SK-N-MC (cell line): ENCODE measurements around the gene SCAMP4.
A peak's percentile ranks its signal among the peaks of the same experiment; 100 is the strongest.

Experiments used
- DNase-seq: peaks from one replicate; pipeline ENCODE4 v3.0.0-alpha.2; 2011; ENCODE audit warnings: low read depth, low spot score
- H3K27ac ChIP-seq: fragments of 200-600 bp; sonication (generic); 2 replicates; pipeline ENCODE4 v1.5.1; 2016; ENCODE audit warnings: mixed run types
- H3K36me3 ChIP-seq: fragments of 200-600 bp; sonication (generic); 2 replicates; pipeline ENCODE4 v1.6.1; 2017; ENCODE audit warnings: antibody characterized with exemption, low read length, mixed read lengths; ENCODE audit not compliant: insufficient read depth
- H3K4me3 ChIP-seq: fragments of 200-600 bp; sonication (generic); 2 replicates; pipeline ENCODE4 v1.5.1; 2016
- H3K9ac ChIP-seq: fragments of 200-600 bp; sonication (generic); 2 replicates; pipeline ENCODE4 v1.8.0; 2017; ENCODE audit warnings: mixed run types, mixed read lengths; ENCODE audit not compliant: insufficient read length
- H3K9me3 ChIP-seq: fragments of 200-600 bp; sonication (generic); 2 replicates; pipeline ENCODE4 v1.6.1; 2017; ENCODE audit warnings: low read depth, mild to moderate bottlenecking, antibody characterized with exemption, low read length, moderate library complexity, mixed read lengths
- EZH2 ChIP-seq: fragments of 200-600 bp; sonication (generic); IDR thresholded peaks from one replicate; pipeline ENCODE4 v1.6.1; 2017; ENCODE audit warnings: antibody characterized with exemption
- FOXP2 ChIP-seq: optimal IDR thresholded peaks from 2 replicates; pipeline ENCODE3; 2011; ENCODE audit warnings: mild to moderate bottlenecking, moderate library complexity; ENCODE audit not compliant: insufficient read depth; ENCODE audit errors: extremely low read length, control extremely low read depth
- POLR2AphosphoS5 ChIP-seq: IDR thresholded peaks from 2 replicates; pipeline ENCODE4 v1.6.1; 2012; ENCODE audit warnings: mild to moderate bottlenecking, low read depth, low read length, borderline replicate concordance

The SCAMP4 gene

DNA sequence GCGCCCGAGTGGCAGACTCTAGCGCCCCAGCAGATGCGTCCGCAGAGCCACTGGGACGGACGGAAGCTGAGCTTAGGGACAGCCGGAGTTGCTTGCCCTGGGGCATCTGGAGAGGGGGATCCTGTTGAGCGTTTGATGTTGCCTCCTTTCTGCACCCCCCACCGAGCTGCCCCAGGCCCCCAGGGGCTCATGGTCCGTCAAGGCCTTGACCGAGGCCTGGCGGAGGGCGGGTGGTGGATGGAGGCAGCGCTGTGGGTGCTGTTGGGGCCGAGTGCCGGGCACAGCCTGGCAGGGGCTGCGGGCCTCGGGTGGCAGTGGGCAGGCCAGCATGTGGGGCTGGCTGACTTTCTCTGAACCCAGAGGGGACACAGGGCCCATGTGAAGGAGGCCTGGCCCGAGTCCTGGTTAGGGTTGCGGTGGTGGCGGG, 38.5 kb downstream of the SCAMP4 start:
- TF ChIP-seq EZH2 (no peak), POLR2AphosphoS5 (no peak), FOXP2 (no peak)
- H3K27ac ChIP-seq = no peak overlapping the region
- H3K4me3 ChIP-seq = peak overlapping the region; percentile 93
- DNase-seq = no peak
- H3K9me3 ChIP-seq = no peaks in the 10 kb centered on the region
- peak overlapping the region; percentile 23 for H3K9ac ChIP-seq
- H3K36me3 ChIP-seq = peaks cover 1% of the 10 kb centered on the region; the same call in 1 of the 2 replicates

DNA sequence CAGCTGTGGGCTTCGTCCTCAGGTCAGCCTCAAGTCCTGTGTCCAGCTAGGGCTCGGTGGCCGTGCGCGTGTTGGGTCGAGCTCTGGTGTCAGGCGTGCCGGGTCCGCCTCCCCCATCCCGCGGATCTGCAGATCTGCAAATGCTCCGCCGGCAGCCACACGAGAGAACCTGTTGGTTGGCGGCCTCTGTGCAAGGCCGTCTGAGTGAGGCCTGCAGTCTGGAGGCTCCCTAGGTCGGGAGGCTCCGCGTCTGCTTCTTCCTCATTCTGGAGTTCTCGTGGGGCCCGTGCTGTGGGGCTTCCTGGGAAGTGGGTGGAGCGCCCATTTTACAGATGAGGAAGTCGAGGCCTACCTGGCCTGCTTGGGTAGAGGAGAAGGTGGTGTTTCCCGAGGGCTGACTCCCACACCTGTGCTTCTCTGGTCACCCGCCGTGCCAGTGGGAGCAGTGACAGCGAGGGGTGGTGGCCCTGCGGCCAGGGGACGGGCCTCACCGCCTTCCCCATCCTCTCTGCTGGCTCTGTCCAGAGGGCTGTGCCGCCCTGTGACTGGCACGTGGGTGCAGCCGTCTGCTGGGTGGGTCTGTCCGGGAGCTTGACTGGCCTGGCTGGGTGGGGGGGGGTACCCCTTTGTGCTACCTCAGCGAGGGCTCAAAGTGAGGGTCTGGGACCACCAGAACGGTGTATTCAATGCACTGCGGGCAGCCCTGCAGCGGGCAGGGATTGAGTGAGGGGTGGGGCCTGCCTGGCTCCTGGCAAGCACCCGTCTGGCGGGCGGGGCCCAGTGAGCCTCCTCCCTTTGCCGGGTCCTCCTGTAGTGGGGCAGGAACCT, 39.1 kb downstream of the SCAMP4 start:
- Histone ChIP-seq H3K9me3 (no peaks in the 10 kb centered on the region), H3K36me3 (peaks cover 3% of the 10 kb centered on the region; the same call in 1 of the 2 replicates), H3K27ac (no peak overlapping the region), H3K4me3 (no peak overlapping the region), H3K9ac (no peak overlapping the region)
- no peak for DNase-seq
- TF ChIP-seq EZH2 = no peak

DNA sequence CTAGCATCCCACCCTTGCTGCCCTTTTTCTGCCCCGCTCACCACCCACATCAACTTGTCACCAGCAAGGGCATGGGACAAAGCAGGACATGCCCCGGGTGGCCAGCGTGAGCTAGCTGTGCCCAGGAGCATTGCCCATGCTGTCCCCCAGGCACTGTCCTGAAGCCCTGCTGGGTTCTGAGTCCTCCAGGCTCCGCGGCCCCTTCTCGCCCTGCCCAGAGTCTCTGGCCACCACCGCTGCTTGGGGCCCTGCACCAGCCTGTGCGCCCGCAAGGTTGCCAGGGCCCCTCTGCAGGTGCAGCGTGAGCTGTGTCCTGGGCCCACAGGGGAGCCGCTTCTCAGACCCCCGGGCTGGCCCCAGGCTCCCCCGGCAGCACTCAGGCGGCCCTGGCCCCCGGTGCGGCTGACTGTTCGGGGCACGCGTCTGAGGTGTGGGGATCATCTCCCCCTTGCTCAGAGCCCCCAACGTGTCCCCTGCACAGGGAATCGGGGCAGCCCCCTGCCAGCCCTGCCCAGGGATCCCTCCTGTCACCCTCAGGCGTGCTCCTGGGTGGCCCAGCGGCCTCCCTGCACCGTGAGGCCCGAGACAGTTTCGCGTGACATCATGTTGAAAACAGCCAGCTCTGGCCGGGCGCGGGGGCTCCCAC, 39.8 kb downstream of the SCAMP4 start:
- Histone ChIP-seq H3K4me3 (no peak overlapping the region), H3K27ac (no peak overlapping the region), H3K36me3 (peaks cover 7% of the 10 kb centered on the region; the same call in 1 of the 2 replicates), H3K9me3 (no peaks in the 10 kb centered on the region), H3K9ac (no peak overlapping the region)
- no peak for DNase-seq
- TF ChIP-seq EZH2 (no peak), POLR2AphosphoS5 (no peak), FOXP2 (no peak)

DNA sequence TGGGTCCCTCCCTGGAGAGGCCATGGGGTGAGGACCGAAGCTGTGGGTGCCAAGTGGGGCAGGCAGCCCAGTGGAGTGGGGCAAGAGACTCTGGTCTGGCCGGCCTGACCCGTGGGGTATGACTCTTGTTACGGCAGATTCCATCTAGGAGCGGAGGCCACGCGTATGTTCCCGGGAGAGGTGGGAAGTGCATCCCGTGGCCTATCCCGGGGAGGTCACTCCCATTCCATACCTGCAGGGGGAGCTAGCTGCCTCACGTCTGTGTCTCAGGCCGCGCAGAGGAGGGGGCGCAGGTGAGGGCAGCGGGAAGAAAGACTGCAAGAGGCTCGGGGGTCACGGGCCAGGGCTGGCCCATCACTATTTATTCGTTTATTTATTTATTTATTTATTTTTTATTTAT, 40.7 kb downstream of the SCAMP4 start:
- DNase-seq = no peak
- no peak overlapping the region for H3K27ac ChIP-seq
- H3K9me3 ChIP-seq = no peaks in the 10 kb centered on the region
- TF ChIP-seq EZH2 (no peak), FOXP2 (no peak), POLR2AphosphoS5 (no peak)
- no peak overlapping the region for H3K9ac ChIP-seq
- H3K4me3 ChIP-seq = no peak overlapping the region
- peaks cover 7% of the 10 kb centered on the region; the same call in 1 of the 2 replicates for H3K36me3 ChIP-seq

DNA sequence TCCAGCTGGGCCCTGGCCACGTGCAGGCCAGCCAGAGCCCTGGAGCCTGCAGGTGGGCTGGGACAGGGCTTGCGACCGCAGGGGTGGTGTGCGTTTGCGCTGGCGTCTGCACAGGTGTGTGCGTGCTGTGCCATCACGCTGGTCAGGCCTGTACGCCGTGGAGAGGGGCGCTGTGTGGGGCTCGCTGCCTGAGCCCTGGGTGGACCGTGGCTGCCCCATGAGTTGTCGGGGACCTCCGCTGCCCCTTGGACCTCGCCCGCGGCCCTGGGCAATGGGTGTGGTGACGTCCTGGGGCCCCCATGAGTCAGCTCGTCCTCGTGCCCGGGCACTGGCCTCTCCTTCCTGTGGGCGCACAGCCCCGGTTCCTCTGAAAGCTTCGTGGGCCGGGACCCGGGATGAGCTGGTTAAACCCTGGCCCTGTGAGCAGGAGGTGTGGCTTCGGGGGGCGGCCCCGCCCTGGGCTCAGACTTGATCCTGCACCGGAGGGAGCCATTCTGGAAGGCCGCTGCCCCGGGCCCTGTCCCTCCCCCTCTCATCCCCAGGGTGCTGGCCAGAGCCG, 42.5 kb downstream of the SCAMP4 start:
- Histone ChIP-seq H3K9me3 (no peaks in the 10 kb centered on the region), H3K9ac (no peak overlapping the region), H3K36me3 (peaks cover 7% of the 10 kb centered on the region; the same call in 1 of the 2 replicates), H3K27ac (no peak overlapping the region), H3K4me3 (no peak overlapping the region)
- TF ChIP-seq FOXP2 = no peak
- TF ChIP-seq EZH2 = no peak
- no peak for TF ChIP-seq POLR2AphosphoS5
- no peak for DNase-seq

DNA sequence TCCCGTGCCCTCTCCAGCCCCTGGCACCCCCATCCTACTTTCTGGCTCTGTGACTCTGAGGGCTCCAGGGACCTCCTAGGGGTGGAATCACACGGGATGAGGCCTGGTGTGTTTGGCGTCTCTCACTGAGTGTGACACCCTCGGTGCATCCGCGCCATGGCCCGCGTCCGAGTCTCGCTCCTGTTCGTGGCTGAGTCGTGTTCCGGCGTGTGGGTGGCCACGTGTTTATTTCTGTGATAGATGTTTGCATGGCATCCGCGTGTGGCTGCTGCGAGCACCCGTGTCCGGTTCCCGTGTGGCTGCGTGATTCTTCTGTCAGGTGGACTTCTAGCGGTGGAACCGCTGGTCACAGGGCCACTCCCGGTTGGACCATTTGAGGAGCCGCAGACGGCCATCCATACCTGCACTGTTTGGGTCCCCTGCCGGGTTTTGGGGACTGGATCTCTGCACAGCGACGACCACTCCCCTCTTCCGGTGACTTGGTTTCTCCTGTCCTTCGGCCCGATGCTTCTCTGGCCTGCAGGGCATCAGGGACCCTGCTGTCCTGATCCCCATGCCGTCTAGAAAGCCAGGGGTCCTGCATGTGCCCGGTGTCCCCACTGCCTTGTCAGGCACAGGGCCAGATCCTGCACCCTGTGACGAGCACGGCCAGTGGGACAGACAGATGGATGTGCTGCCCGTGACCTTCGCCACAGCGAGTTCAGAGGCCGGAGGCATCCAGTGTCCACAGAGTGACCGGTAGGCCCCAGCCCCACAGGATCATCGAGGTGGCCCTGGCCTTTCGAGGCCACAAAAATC, 44.3 kb downstream of the SCAMP4 start:
- H3K36me3 ChIP-seq = peaks cover 7% of the 10 kb centered on the region; the same call in 1 of the 2 replicates

DNA sequence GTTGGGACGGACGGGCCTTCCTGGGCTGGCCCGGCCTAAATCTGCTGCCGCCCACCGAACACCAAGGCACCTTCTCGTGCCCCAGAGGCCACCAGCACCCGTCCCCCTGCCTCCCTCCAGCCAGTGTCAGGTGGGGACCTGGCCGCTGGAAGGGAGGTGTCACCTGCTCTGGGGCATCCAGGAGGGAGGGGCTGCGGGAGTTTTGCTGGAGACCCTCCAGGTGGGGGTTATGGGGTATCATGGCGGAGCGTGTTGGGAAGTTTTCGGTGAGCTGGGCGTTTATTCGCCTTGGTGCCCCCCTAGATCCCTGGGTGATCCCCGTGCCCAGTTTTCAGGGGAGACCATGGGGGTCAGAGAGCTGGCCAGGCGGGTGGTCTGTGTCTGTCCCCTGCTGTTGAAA, 45.4 kb downstream of the SCAMP4 start:
- peaks cover 7% of the 10 kb centered on the region; the same call in 1 of the 2 replicates for H3K36me3 ChIP-seq
- no peak overlapping the region for H3K9ac ChIP-seq
- no peak overlapping the region for H3K4me3 ChIP-seq
- H3K9me3 ChIP-seq = no peaks in the 10 kb centered on the region
- TF ChIP-seq EZH2 = no peak
- TF ChIP-seq POLR2AphosphoS5 = no peak
- TF ChIP-seq FOXP2 = no peak
- H3K27ac ChIP-seq = no peak overlapping the region
- DNase-seq = no peak

More for the DNA sequence above, 44.3 kb downstream of the SCAMP4 start:
- Histone ChIP-seq H3K27ac (no peak overlapping the region), H3K4me3 (no peak overlapping the region), H3K9ac (no peak overlapping the region), H3K9me3 (no peaks in the 10 kb centered on the region)
- no peak for TF ChIP-seq EZH2
- no peak for TF ChIP-seq POLR2AphosphoS5
- TF ChIP-seq FOXP2 = no peak
- no peak for DNase-seq

DNA sequence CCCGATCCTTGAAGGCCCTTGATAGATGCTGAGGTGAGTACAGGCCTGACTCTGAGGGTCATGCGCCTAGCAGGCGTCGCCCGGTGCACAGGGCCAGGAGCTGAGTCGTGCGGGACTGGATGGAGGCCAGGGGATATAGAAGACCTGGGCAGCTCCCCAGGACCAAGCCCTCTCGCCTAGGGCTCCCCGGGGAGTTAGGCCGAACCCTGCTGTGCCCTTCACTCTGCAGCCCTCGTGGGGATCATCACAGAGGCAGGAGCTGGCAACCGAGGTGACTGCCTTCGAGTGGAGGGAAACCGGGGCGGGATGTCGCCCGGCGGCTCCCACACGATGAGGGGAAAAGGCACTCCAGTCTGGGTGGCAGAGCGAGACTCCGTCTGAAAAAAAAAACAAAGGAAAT, 47.4 kb downstream of the SCAMP4 start:
- Histone ChIP-seq H3K27ac (no peak overlapping the region), H3K9ac (no peak overlapping the region), H3K4me3 (no peak overlapping the region), H3K9me3 (no peaks in the 10 kb centered on the region), H3K36me3 (peaks cover 7% of the 10 kb centered on the region; the same call in 1 of the 2 replicates)
- no peak for DNase-seq
- TF ChIP-seq EZH2 (no peak), POLR2AphosphoS5 (no peak), FOXP2 (no peak)
